SK-N-SH treated with all-trans-retinoic acid at 6 μM for 48 hours (cell line): ENCODE measurements around the gene GZMM.

ENCODE experiments used
- CSDC2 ChIP-seq: fragments of 250-450 bp; sonication (Bioruptor Pico); IDR thresholded peaks from 2 replicates; pipeline ENCODE4 v1.5.0; 2020; ENCODE audit warnings: mild to moderate bottlenecking, moderate library complexity
- ESRRG ChIP-seq: fragments of 250-450 bp; sonication (Bioruptor Pico); IDR thresholded peaks from 2 replicates; pipeline ENCODE4 v1.6.1; 2021; ENCODE audit warnings: mild to moderate bottlenecking
- ZC3H10 ChIP-seq: fragments of 250-450 bp; sonication (Bioruptor Pico); IDR thresholded peaks from 2 replicates; pipeline ENCODE4 v1.5.1; 2021; ENCODE audit warnings: mild to moderate bottlenecking, moderate library complexity
- ZNF565 ChIP-seq: fragments of 450-650 bp; formaldehyde crosslinking; conservative IDR thresholded peaks from 2 replicates; pipeline ENCODE4 v1.5.0; 2020; ENCODE audit warnings: low read depth, mild to moderate bottlenecking, moderate library complexity

DNA sequence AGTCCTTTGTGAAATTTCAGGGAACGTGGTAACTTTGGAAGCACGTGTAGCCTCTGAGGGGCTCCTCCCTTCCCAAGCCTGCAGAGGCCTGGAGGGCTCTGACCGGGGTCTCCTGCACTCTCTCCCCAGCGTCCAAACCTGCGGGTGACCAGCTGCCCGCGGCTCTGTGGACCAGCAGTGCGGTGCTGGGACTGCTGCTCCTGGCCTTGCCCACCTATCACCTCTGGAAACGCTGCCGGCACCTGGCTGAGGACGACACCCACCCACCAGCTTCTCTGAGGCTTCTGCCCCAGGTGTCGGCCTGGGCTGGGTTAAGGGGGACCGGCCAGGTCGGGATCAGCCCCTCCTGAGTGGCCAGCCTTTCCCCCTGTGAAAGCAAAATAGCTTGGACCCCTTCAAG is 39.2 kb upstream of the GZMM start:
- TF ChIP-seq CSDC2 (no peak), ESRRG (CRISPR knock-in tag) (no peak), ZC3H10 (CRISPR knock-in tag) (no peak), ZNF565 (CRISPR knock-in tag) (no peak)
